CD4-positive, alpha-beta T cell treated with Interleukin-17A for 4 hours (primary cell): ENCODE data around the gene MYO7B.

Source experiments
- DNase-seq: peaks from one replicate; pipeline ENCODE4 v3.0.0-alpha.2; 2020; ENCODE audit warnings: mixed read lengths

The MYO7B gene

DNA sequence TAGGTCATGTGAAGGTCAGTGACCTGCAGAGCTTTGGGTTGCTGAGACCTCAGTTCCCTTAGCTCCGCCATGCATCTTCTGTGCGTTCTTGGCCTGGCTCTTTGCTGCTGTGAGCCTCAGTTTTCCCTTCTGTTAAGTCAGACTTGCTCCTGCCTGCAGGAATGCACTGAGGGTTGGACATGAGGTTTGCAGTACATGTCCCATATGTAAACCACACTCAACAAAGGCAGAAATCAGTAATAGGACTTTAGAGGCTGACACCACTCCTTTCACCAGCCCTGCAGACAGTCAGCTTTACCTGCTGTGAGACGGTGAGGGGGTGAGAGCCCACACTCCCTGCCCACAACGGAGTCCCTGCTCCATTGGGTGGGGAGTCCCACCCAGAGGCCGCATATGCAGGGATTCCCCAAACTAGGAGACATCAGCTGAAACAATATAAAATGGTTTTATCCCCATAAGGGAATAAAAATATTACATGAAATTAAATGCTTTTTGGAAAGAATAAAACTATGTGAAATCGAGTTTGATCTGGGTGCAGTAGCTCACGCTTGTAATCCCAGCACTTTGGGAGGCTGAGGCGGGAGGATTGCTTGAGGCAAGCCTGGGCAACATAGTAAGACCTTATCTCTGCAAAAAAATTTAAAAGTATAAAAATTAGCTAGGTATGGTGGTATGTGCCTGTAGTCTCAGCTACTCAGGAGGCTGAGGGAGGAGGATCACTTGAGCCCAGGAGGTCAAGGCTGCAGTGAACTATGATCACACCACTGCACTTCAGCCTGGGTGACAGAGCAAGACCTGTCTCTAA lies 55.1 kb downstream of the MYO7B start:
- no peak for DNase-seq

DNA sequence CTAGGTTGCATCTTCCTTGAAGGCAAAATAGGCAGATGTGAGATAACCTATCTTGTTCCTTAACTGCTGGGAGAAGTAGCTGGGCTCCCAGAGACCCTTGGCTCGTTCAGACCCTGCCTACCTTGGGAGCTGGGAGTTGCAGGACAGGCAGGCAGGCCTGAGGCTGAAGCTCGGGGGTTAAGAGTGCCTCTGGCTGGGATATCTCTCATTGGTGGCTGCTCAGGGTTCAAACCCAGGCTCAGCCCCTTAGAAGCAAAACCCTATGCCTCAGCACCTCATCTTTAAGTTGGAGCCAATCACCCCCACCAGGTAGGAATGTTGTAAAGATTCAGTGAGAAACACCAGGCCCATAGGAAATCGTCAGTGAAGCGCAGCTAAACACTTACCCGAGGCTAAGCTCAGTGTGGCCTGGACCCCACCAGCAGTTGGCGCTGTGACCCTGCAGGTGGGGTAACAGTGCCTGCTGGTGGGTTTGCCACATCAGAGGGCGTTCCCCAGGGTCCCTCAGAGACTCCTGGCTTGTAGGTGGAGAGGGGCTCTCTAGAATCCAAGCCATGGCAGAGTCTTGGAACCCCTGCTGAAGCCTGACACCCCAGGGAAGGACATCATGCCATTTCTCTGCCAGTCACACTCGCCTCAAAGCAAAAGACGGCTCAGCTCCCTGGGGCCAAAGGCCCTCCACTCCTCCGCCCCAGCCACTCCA lies 55.9 kb downstream of the MYO7B start:
- peak; percentile 82 for DNase-seq

DNA sequence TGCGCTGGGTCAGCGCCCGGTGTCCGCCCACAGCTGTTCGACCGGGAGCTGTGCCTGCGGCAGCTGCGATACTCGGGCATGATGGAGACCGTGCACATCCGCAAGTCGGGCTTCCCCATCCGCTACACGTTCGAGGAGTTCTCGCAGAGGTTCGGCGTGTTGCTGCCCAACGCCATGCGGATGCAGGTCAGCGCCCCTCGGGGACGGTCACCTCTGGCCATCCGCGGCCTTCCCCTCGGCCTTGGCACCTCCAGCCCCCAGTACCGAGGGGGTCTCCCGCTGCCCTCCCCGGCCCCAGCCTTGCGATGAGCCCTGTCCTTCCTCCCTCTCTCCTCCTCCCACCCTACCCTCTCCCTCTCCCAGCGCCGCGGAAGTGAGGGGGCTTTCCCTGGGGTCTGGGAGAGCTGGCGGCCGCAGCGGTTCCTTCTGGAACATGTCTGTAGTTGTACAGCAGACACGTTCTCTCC lies 57.3 kb downstream of the MYO7B start:
- no peak for DNase-seq

DNA sequence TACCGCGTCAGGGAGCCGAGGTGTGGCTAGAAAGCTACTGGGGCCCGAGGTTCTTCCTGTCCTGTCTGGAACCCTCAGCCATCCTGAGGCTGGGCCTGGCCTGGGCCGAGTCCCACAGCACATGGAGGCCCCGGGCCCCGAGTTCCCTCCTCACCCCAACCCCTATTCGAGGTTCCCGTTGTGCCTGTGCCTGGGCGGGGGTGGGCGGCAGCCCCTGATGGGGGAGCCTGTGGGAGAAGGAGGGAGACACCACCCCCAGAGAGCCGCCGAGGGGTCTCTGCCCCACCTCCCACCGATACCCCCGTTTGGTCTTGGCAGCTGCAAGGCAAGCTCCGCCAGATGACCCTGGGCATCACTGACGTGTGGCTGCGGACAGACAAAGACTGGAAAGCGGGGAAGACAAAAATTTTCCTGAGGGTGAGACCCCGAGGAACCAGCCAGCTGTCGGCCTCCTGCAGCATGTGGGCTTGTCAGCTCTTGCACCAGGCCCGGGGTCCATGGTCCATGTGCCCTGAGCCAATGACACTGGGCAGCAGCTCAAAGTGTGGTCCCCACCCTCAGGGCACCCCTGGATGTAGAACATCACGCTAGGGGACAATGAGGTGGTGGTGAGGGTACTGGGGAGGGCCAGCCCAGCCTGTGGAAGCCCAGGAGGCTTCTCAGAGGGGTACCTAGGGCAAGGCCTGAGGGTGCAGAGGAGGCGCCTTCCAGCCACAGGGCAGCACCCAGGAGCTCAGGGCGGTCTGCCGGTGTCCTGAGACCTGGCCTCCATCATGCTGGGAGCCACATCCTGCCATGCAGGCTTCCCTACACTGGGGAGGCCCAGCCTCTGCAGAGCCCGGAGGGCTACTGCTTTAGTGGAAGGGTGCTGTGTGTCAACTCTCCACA lies 58.0 kb downstream of the MYO7B start:
- DNase-seq = no peak

DNA sequence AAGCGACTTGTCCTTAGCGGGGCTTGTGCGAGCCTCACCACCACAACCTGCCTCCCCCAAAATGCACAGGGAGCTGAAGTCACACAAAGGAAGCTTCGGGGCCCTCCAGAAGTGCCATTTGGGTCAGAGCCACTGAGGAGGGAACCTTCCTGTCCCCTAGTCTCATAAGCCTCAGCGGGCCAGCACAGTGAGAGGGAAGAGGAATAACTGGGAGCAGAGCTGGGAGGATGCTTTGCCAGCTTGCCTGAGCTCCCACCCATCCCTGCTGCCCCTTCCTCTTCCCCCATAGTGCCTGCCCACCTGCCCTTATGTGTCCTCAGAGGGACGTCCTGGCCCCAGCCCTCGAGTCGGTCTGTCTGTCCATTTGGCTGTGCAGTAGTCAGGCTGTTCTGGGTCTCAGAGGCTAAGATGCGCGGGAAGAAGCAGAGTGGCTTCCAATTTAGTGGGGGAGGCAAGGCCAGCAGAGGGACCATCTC lies 58.7 kb downstream of the MYO7B start:
- no peak for DNase-seq

DNA sequence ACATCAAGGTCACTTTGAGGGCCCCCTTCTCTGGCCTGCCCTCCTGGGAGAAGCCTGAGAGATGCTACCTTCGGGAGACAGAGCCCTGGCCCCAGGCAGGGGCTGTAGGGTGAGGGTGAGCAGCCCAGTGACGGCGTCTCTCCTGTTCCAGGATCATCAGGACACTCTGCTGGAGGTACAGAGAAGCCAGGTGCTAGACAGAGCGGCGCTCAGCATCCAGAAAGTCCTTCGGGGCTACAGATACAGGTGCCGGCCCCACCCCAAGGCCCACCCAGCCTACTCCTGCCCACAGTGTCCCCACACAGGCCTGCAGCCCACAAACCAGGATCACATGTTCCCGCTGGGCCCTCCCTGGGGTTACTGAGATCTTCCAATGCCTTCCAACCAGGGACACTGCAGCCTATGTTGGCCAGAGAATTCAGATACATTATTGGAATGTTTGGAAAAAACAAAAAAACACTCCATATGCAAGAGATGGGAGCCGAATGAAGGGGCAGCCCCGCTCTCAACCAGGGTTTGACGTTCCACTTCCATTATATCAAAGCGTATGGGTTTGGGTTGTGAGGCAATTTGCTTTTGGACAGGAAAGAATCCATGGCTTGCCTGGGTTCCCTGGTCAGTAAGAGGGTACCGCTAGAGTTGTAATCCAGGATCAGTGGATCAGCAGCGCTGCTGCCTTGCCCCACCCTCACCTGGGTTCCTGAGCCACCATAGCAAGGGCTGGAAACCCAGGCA lies 61.0 kb downstream of the MYO7B start:
- DNase-seq = no peak

GRCh38 chr2:127597046-127597983 lies 61.8 kb downstream of the MYO7B start:
- no peak for DNase-seq

- no peak for DNase-seq
These were observed 62.5 kb downstream of the MYO7B start for GRCh38 chr2:127597984-127598380.

DNA sequence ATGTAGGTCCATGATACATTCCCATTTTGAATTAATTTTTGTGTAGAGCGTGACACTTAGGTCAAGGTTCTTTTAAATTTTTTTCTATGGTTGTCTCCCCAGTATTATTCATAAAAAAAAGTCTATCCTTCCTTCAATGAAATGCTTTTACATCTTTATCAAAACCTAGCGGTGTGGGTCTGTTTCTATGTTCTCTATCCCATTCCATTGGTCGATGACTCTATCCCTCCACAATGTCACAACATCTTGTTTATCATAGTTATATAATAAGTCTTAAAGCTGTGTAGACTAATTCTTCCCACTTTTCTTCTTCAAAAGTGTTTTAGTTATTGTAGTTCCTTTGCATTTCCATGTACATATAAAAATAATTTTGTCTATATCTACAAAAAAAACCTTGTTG lies 63.2 kb downstream of the MYO7B start:
- DNase-seq = no peak

DNA sequence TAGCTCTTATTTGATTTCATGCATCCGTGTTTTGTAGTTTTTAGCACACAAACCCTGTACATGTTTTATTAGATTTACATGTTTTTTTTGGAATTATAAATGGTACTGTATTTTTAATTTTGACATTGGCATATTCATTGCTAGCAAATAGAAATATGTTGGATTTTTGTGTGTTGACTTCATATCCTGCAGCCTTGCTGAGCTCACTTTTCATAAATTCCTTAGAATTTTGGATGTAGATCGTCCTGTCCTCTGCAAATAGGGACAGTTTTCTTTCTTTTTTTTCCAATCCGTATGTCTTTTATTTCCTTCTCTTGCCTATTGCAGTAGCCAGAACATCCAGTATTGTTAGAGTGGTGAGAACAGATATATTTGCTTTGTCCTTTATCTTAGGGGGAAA lies 63.7 kb downstream of the MYO7B start:
- DNase-seq = no peak

DNA sequence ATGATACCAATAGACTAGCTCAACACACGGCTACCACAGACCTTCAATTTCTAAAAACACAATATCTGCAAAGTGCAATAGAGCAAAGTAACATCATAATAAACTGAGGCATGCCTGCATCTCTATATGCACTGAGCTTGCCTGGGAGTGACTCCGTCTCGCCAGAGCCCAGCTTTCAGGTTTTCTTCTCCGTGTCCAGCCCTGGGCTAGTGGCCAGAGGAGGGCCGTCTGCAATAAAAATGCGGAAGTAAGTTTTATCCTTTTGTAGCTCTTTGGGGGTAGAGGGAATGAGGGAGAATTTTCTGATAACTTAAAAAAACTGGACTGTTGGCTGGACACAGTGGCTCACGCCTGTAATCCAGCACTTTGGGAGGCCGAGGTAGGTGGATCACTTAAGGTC lies 69.5 kb downstream of the MYO7B start:
- no peak for DNase-seq

DNA sequence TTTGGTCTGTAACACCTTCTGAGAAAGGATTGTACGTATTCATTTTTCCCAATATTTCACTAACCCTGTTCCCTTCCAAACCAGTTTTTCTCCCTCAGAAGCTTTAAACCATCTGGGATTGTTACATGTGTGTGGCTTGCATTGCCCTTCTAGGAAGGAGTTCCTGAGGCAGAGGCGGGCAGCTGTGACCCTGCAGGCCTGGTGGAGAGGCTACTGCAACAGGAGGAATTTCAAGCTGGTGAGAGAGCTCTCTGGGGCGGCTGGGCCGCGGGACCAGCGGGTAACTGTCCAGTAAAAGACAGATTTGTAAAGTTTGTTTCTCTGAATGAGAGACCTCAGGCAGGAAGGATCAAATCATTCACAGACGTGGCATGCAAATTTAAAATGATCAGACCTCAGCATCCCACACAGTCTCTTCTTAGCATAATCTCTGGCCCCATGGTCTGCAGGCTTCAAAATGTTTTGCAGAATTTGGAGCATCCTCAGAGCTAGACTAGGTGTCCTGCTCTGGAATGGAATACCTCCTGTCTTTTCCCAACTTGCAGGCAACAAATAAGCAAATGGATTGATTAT lies 70.3 kb downstream of the MYO7B start:
- no peak for DNase-seq

- DNase-seq = no peak
These were observed 71.3 kb downstream of the MYO7B start for GRCh38 chr2:127606625-127607398.

GRCh38 chr2:127607399-127607908 lies 72.0 kb downstream of the MYO7B start:
- no peak for DNase-seq

DNA sequence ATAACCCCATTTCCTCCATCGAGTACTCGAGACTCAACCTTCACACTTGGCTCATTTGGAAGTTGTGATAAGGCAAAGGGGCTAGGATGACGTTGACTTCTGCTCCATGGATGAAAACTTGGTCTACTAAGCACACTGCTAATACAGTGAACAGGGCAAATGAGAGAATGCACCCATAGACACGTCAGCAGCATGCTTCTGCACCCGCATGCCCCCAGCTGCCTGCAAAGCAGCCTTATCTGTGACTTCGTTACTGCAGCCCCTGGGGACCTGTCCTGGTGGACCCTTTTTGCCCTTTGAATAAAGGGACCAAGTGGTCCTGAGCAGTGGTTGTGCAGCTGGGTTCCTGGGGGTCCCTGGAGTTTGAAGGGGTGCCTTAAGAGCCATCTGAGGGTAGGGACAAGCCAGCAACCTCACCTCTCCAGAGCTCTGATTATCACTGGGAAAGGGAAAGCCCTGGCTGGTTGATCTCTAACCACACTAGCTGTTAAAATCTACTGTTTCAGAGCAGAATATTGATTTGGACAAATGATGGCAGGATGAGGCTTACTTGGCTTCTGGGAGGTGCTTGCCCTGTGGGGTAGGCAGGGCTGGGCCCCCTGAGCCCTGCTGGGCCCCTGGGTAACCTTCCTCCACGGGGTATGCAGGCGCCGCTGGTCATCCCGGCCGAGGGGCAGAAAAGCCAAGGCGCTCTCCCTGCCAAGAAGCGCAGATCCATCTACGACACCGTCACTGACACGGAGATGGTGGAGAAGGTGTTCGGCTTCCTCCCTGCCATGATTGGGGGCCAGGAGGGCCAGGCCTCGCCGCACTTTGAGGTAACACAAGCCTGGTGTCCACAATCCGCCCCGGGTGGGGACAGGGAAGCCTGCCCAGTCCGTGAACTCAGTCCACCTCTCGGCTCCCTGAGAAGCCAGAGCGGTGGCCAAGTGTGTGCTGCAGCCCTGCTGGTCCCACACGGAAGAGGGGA lies 72.9 kb downstream of the MYO7B start:
- no peak for DNase-seq

- DNase-seq = no peak
These were observed 73.7 kb downstream of the MYO7B start for GRCh38 chr2:127609031-127609751.

DNA sequence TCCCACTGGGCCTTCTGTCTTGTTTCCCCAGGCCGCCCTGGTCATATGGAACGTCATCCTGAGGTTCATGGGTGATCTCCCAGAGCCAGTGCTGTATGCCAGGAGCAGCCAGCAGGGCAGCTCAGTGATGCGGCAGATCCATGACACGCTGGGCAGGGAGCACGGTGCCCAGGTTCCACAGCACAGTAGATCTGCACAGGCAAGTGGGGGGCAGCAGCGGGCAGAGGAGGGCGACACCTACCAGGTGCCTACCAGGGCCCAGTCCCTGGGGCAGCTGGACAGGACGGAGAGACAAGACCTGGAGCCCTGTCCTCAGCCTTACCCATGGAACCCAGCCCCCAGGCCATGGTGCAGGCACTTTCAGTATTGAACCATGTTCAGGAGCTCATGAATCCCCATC lies 74.3 kb downstream of the MYO7B start:
- DNase-seq = no peak

DNA sequence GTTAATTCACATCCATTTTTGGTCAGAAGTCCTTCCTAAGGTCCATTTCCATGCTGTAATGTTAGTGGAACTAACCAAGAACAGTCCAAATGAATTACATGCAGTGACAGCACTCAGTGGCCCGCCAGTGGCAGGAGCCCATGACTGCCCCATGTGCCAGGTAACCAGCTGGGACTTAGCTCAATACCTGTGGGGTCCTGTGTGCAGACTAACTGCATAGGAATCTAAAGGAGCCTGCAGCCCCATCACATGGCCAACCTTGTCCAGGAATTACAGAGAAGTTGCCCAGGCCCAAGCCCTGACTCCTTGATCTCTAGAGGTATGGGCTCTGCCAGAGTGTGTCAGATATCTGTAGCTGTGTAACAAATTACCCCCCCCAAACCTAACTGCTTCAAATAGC lies 75.1 kb downstream of the MYO7B start:
- no peak for DNase-seq
